ENCODE results near the gene STAG1.
"Not testable (repeated sequence)": the region's sequence is repeated elsewhere in the genome, so short reads cannot be mapped to it uniquely, and the experiment has no call there.

Gene STAG1

DNA sequence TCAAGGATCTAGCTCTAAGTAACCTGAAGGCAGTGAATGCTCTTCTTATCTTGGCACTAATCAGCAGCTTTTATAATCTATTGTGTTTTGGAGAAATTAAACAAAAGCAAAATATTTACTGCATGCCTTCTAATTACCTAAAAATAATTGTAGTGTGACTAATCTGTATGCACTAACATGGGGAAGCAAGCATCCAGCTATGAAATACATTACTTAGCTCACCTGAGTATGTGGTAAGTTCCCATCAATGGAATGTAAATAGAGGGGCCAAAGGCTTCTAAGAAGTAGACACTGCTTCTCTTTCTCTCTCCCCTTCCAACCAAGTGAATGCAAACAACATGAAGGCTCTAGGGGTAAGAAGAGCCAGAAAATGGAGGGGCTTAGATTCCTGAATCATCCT, 165.6 kb downstream of the STAG1 start:
- DNase-seq (ENCODE audit: low read depth), result no peak

DNA sequence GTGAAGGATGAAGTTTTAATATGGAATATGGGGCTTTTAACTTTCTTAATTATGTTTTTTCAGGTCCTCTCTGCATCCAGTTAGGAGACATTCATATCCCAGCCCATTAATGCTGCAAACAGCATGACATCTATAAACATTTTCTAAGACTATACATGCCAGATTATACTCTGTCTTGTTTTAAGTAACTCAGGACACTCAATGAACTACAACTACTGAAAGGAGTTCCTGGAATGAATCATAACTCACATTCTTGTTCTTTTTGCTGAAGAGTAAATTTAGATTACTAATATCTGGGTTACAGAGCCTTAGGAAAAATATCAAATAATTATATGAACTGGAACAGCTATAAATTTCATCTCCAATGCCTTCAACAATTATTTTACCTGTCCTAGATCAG, 167.4 kb downstream of the STAG1 start:
- no peak for DNase-seq (ENCODE audit: low read depth)

DNA sequence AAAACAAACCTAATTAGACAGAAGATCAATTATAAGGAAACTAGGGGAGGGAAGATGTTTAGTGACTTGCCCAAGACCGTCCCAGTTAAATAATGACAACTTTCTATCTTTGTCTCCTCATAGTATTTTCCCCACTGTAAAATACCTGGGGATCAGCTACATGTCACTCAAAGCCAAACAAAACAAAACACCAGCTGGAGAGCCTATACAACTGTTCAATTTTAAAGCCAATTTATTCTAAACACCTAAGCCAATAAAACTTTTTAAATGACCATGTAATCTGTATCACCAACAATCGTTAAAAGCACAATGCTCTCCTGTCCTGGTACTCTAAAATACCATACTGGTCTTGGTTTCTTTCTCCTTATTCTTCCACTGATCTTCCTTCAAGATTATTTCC, 168.4 kb downstream of the STAG1 start:
- no peak for DNase-seq (ENCODE audit: low read depth)

DNA sequence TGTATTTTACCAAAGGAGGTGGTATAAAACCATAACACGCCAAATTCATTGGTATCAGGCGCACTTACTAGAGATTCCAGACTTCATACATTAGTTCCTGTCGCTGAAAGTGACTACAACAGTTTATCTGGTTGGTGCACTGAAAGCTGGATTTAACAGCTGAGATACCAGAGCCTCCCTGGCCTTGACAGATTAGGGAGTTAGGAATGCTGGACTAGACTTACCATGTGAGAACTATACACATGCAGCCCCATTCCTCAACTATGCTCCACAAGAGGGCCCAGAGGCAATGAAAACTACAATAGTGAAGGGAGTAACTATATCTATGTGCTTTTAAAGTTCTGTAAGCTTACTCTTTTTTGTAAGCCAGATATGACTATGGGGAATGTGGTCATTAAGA, 174.4 kb downstream of the STAG1 start:
- DNase-seq (ENCODE audit: low read depth), result no peak

DNA sequence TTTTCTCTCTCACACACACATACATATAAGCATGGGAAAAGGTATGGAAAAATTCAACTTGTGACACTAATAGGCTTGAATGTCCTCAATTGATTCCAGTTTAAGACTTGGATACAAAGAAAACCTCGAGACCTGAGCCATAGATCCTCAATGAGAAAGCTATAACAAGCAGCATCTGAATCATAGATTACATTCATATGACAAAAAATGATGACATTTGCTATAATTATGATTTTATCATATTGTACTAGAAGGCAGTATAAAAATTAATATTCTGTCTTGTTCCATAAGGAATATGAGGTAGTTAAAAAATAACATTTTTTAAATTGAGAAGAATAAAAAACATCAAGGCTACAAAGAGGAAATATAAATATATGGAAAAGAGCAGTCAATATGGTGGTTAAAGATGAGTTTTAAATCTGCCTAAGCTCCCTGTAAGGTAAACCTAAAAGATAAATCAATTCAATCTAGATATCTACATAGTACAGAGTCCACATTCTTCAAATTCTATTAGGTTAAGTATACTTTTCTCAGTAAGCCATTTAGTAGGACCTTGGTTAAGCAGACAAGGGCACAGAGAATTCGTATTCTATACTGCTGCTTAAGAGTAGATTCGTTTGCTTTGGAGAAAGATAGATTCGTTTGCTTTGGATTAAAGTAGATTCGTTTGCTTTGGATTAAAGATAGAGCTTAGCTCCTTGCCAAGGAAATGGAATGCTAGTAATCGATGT, 175.7 kb downstream of the STAG1 start:
- DNase-seq (ENCODE audit: low read depth), result no peak

DNA sequence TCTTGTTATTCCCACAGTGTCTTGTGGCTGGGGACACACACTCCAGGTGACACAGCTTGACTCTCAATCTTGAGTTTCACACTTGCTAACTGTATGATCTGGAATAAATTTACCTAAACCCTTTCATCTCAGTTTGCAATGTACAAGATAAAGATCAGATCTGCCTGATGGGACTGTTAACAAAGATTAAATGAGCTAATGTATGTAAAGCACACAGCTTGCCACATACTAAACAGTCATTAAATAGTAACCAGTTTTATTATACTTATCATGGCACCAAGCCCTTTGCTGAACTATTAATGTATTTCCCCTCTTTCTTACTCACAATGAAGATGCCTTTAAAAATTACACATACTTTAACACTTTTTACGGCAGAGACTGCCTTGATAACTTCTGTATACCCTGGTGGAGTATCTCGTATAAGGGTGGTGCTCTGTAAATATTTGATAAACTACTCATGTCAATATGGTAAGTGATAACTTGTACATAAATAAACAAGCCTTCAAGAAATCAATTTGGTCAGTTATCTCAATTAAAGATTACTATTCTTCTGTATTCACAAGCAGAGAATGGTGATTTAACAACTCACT, 184.5 kb downstream of the STAG1 start:
- no peak for DNase-seq (ENCODE audit: low read depth)

DNA sequence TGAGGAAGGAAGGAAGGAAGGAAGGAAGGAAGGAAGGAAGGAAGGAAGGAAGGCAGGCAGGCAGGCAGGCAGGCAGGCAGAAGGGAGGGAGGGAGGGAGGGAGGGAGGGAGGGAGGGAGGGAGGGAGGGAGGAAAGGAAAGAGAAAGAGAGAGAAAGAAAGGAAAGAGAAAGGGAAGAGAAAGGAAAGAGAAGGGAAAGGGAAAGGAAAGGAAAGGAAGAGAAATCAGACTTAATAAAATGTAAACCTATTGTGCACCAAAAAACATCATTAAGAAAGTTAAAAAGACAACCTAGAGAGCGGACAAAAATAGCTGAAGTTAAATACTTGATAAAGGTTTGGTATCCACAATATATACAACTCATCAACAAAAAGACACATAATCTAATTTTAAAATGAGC, 187.2 kb downstream of the STAG1 start:
- DNase-seq (ENCODE audit: low read depth), result not testable (repeated sequence)

DNA sequence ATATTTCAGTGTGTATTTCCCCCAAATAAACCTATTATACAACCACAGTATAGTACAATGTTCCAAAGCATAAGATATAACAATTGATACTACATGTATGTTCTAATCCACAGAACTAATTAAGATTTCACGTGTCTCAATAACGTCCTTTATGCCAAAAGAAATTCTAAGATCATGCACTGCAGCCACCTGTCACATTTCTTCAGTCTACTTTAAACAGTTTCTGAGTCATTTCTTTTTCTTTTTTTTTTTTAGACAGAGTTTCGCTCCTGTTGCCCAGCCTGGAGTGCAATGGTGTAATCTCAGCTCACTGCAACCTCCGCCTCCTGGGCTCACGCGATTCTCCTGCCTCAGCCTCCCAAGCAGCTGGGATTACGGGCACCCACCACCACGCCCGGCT, 190.2 kb downstream of the STAG1 start:
- DNase-seq (ENCODE audit: low read depth), result no peak

DNA sequence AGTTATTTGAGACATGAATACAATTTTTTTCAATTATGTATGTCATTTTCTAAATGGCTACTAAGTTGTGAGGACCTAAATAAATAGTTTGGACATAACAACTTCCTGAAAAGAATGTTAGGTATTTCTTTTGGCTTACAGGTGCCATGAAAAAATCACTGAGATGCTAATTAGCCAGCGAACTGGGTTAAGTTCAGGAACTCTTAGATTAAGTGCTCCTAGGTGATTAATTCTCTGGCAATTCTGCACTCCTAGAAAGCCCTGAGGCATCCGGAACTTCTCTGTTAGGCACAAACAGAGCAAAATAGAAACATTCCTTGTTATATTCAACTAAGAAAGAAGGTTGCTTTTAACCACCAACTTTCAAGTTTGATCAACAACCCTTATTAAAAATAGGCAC, 192.3 kb downstream of the STAG1 start:
- no peak for DNase-seq (ENCODE audit: low read depth)

DNA sequence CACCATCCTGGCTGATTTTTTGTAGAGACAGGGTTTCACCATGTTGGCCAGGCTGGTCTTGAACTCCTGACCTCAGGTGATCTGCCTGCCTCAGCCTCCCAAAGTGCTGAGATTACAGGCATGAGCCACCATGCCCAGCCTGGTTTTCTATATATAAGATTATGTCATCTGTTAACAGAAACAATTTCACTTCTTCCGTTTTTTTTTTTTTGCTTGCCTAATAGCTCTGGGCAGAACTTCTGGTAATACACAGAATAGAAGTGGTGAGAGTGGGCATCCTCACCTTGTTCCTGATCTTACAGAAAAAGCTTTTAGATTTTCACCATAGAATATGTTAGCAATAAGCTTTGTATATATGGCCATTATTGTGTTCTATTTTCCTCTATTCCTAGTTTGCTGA, 202.7 kb downstream of the STAG1 start:
- not testable (repeated sequence) for DNase-seq (ENCODE audit: low read depth)

DNA sequence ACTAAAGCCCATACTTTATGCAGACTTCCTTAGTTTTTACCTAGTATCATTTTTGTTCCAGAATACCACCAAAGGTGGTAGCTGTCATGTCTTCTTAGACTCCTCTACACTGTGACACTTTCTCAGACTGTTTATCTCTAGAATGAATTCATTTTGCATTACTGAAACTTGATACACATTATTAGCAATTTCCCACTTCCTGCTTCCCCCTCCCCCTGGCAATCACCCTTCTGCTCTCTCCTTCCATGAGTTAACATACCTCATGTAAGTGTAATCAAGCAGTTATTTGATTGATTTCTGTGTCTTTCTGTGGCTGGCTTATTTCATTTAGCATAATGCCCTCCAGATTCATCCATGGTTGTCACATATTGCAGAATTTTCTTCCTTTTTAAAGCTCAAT, 204.9 kb downstream of the STAG1 start:
- no peak for DNase-seq (ENCODE audit: low read depth)

DNA sequence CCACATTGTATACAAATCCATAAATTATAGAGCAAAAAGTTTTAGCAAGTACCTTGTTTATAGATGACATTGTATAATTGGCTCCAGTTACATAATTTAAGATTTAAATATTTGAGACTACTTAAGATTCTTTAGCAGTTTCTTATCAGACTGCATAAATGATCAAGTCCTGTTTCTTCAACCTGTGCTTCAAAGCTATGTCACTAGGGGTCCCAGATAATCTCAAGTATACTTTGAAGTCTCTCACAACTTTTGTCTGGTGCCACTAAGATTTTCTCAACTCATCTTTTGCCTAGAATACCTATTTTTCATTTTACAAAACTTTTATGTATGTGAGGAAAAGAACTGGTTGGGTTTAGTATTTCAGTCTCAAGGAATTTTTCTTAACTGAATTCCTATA, 205.5 kb downstream of the STAG1 start:
- DNase-seq (ENCODE audit: low read depth), result no peak

DNA sequence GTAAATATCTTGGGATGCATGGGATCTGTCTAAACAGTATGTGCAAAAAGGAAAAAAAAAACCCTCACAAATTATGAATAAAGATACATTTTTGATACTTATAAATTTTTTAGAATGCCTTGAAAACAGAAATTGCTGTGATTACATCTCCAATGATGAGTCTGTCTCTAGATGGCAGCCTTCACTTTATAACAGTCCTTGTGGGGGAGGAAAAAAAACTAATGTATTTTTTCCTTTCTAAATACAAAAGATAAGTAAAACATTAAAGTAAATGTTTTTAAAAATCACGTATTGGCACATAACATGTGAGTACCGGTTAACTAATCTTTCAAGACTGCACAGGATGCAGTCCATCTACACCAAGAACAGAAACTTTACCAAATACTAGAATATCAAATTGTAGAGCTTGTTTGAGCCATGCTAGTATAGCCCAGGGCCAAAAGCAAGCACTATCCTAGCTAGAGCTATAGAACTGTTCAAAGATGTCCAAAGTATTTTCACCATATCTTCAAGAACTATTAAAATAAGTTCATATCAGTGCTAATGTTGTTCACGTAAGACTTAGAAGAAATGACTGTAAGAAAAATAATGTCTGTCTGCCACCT, 206.4 kb downstream of the STAG1 start:
- DNase-seq (ENCODE audit: low read depth), result no peak

DNA sequence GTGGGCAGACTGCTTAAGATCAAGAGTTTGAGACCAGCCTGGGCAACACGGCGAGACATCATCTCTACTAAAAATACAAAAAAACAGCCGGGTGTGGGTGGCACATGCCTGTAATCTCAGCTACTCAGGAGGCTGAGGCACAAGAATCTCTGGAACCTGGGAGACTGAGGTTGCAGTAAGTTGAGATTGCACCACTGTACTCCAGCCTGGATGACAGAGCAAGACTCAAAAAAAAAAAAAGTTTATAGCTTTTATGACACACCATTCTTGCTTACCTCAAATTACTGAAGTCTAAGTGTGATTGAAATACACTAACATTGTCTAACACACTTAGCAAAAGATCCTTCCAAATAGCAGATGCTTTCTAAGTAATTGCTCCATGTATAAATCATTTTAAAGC, 207.6 kb downstream of the STAG1 start:
- DNase-seq (ENCODE audit: low read depth), result no peak

DNA sequence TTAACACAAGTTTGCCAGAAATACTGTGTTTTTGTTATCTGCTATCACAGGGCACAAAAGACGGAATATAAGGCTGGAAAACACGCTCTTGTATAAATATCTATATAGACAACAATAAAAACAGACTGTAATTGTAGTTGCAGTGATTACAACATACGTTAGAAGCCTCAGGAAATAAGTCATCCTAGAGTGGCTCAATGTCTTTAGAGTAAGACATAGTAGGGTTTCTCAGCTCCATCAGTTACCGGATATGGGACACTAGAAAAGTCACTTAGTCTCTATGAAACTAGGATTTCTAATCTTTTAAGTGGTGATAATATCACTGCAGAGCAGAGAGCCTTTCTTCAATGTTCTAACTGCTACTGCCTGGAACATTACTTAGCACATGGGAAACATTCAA, 208.8 kb downstream of the STAG1 start:
- DNase-seq (ENCODE audit: low read depth), result no peak

DNA sequence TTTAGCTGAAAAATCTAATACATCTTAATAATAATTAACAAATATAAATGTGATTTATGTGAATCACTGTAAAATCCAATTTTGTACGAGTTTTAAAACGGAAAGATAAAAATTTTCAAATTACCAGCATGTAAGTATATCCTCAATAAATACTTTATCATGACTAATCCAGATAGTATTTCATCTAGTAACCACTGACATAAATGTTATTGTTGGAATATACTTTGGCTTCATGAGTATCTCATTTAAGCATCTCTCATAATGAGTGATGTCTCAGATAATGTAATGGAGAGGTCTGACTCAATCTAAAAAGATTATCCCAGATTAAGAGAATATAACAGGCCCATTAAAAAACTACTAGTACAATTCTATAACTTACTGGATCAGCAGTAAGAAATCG, 216.3 kb downstream of the STAG1 start:
- no peak for DNase-seq (ENCODE audit: low read depth)

DNA sequence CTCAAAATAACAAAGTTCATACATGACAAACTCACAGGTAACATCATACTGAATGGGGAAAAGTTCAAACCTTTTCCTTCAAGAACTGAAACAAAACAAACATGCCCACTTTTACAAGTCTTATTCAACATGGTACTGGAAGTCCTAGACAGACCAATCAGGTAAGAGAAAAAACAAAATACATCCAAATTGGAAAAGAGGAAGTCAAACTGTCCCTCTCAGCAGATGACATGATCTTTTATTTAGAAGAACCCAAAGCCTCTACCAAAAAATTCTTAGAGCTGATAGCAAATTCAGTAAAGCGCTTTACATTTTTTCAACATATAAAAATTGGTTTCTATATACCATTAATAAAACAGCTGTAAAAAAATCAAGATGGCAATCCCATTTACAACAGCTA, 219.4 kb downstream of the STAG1 start:
- DNase-seq (ENCODE audit: low read depth), result no peak

DNA sequence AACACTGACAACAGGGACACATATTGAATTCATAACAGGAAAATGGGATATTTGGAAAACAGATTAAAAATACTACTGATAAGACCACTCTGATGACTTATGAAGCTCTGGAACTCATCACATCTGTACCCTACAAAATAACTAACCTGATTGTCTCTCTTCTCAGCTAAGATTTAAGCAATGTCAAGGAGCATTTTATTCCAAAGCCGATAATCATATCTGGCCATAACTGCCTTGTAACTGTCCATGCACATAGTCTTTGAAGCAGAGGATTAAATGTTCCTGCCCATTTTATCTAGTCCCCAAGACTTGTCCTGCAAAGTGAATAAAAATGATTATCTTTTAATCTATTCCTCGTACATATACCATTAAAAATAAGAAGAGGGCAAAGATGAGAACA, 234.1 kb downstream of the STAG1 start:
- DNase-seq (ENCODE audit: low read depth), result no peak

DNA sequence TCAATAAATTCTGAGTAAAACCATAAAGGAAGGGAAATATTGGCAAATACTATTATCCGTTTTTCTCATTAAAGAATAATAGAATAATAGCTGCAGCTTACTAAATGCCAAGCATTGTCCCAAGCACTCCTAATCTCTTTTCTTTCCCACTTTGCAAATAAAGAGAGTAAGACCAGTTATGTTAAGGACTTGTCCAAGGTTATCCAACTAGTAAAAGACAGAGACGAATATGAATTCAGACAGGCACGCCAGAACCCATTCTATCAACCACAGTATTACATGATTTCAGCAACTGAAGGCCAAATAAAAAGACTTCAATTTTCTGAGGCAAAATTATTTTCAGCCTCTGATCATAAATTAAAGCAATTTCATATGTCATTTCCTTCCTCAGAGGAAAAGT, 235.5 kb downstream of the STAG1 start:
- DNase-seq (ENCODE audit: low read depth), result no peak

DNA sequence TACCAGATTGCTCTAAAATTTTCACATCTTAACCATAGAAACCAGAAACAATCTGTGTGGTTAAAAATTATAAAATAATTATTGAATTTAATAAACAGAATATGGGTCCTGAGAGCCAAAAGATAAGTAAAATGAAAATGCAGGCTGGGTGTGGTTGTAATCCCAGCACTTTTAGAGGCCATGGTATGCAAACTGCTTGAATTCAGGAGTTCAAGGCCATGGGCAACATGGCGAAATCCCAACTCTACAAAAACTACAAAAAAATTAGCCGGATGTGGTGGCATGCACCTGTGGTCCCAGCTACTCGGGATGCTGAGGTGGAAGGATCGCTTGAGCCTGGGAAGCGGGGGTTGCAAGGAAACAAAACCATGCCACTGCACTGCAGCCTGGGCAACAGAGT, 236.1 kb downstream of the STAG1 start:
- DNase-seq (ENCODE audit: low read depth), result no peak

DNA sequence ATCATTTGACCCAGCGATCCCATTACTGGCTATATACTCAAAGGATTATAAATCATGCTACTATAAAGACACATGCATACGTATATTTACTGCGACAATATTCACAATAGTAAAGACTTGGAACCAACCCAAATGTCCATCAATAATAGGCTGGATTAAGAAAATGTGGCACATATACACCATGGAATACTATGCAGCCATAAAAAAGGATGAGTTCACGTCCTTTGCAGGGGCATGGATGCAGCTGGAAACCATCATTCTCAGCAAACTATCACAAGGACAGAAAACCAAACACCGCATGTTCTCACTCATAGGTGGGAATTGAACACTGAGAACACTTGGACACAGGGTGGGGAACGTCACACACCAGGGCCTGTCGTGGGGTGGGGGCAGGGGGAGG, 237.6 kb downstream of the STAG1 start:
- not testable (repeated sequence) for DNase-seq (ENCODE audit: low read depth)

DNA sequence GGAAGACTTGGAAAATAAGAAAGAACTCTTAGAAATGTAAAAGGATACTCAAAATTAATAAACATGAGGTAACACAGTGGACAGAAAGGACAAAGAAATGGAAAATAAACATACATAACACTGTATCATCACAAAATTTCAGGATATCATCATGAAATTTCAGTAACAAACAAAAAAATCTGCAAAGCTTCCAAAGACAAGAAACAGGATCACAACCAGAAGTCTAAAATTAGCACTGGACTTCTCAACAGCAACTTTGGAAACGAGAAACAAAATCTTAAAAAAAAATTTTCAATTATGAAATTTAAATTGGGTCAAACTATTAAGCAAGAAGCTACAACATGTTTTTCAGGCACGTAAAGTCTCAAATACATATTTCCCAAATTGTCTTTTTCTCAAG, 238.8 kb downstream of the STAG1 start:
- DNase-seq (ENCODE audit: low read depth), result no peak

DNA sequence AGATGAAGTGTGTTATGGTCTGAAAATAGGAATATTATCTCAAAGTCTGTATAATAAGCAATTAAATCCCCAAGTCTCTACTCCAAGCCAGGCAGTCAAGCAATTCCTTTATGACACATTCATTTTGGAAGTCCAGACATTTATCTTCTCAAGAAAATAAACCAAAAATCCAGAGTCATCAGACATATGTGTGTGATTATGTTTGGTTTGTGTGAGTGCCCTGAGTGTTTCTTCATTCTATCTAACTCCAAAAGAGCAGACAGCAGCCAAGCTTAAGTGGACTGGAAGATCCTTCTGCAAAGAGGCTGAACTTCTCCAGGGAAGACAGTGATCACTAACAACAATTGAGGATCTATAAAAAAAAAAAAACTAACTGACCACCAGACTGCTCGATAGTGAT, 239.8 kb downstream of the STAG1 start:
- no peak for DNase-seq (ENCODE audit: low read depth)

DNA sequence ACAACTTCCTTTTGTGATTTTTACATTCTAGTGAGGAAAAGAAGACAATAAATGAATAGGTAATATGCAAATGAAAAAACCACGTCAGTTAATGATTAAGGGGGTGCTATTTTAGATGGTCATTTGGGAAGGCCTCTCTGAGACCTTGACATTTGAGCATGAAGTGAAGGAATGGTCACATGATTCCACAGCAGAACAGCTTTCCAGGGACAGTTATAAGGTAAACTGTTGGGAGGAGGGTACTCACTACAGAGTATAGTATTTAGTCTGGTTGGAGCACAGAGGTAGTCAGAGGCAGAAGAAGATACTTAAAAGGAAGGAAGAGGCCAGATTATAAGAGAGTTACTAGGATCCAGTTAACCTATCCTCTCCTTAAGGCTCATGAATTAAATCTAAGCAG, 246.5 kb downstream of the STAG1 start:
- no peak for DNase-seq (ENCODE audit: low read depth)

Measured in stimulated activated CD8-positive, alpha-beta memory T cell treated with anti-CD3 and anti-CD28 coated beads, Interleukin-12 subunit alpha, Interleukin-12 subunit beta, amount 100 ng/mL, for 4 hours (primary cell).